MM.1S (cell line): ENCODE measurements around the gene CERT1.

Source experiments
- EZH2 ChIP-seq: fragments of 300-600 bp; sonication (generic); optimal IDR thresholded peaks from 2 replicates; pipeline ENCODE3; 2017; ENCODE audit warnings: low read depth, mild to moderate bottlenecking, antibody characterized with exemption, low read length, mixed read lengths
- TF ChIP-seq, protein P1 (sequence below): fragments of 300-600 bp; sonication (generic); IDR thresholded peaks from 2 replicates; pipeline ENCODE4 v1.5.1; 2016; ENCODE audit warnings: antibody characterized with exemption, low read length, mixed read lengths

DNA sequence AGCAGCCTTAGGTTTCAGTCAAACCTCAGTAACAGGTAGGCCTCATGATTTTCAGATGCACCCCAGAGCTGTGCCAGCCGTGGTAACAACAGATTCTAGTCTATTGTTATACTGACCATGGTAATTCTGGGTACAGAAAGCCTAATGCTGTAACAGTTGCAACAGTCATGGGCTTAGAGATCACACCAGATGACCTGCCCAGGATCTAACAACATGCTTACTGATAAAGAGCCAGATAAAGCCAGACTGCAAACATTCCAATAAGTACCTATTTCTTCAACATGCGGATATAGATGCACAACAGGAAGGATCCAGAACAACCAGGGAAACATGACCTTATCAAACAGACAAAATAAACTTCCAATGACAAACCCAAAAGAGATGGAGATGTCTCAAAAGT is 42.8 kb downstream of the CERT1 start:
- TF ChIP-seq, protein P1, sequence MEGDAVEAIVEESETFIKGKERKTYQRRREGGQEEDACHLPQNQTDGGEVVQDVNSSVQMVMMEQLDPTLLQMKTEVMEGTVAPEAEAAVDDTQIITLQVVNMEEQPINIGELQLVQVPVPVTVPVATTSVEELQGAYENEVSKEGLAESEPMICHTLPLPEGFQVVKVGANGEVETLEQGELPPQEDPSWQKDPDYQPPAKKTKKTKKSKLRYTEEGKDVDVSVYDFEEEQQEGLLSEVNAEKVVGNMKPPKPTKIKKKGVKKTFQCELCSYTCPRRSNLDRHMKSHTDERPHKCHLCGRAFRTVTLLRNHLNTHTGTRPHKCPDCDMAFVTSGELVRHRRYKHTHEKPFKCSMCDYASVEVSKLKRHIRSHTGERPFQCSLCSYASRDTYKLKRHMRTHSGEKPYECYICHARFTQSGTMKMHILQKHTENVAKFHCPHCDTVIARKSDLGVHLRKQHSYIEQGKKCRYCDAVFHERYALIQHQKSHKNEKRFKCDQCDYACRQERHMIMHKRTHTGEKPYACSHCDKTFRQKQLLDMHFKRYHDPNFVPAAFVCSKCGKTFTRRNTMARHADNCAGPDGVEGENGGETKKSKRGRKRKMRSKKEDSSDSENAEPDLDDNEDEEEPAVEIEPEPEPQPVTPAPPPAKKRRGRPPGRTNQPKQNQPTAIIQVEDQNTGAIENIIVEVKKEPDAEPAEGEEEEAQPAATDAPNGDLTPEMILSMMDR: no peak
- no peak for TF ChIP-seq EZH2
